IMR-90 (cell line): ENCODE results near the gene SEC24D. TPM values are rescaled to one million over a fixed set of nuclear protein-coding genes. Genes with fewer than 3 reads are reported as not detected.

Experiments used
- ATAC-seq: fragments of 200-7000 bp; cut with Tn5 transposase; 2 replicates; pipeline ENCODE4 v1.9.1; 2020; ENCODE audit warnings: low read depth, mild to moderate bottlenecking, moderate library complexity
- BruUV-seq: library from RNA; stranded (reverse); fragments of 400-500 nt; replicated peaks from 2 replicates; lab custom pipeline; 2021; lab: Mats Ljungman, UMichigan
- CTCF ChIA-PET: fragments of 300-600 bp; formaldehyde crosslinking; extraction: SDS; loops from one replicate; lab custom pipeline; 2021; ENCODE audit warnings: antibody characterized with exemption; lab: Yijun Ruan, JAX
- POLR2A ChIA-PET: fragments of 300-600 bp; sonication (Branson Sonifier 250); formaldehyde crosslinking; loops from one replicate; lab custom pipeline; 2022; ENCODE audit warnings: antibody characterized with exemption; ENCODE audit not compliant: unreplicated experiment; lab: Charles Lee
- DNase-seq: peaks from one replicate; pipeline ENCODE4 v3.0.0; 2013
- H2AFZ ChIP-seq: replicated peaks from 2 replicates; pipeline ENCODE3; 2013; ENCODE audit warnings: low read length, mild to moderate bottlenecking; ENCODE audit not compliant: poor library complexity
- H2AK5ac ChIP-seq: 2 replicates; pipeline ENCODE4 v1.6.1; 2013; ENCODE audit warnings: low read depth, low read length, inconsistent platforms
- H2AK9ac ChIP-seq: replicated peaks from 2 replicates; pipeline ENCODE3; 2013; ENCODE audit warnings: mild to moderate bottlenecking, low read depth, low read length, moderate library complexity; ENCODE audit not compliant: poor library complexity
- H2BK120ac ChIP-seq: 2 replicates; pipeline ENCODE4 v1.6.1; 2013; ENCODE audit warnings: low read depth, low read length, inconsistent platforms
- H2BK15ac ChIP-seq: 3 replicates; pipeline ENCODE4 v1.6.1; 2013; ENCODE audit warnings: low read depth, low read length, inconsistent platforms
- H2BK20ac ChIP-seq: 2 replicates; pipeline ENCODE4 v1.6.1; 2013; ENCODE audit warnings: low read depth, mild to moderate bottlenecking, inconsistent platforms, low read length, moderate library complexity
- H2BK5ac ChIP-seq: 2 replicates; pipeline ENCODE4 v1.6.1; 2013; ENCODE audit warnings: mild to moderate bottlenecking, low read depth, low read length, inconsistent platforms; ENCODE audit not compliant: poor library complexity, severe bottlenecking
- H3K14ac ChIP-seq: replicated peaks from 2 replicates; pipeline ENCODE4 v1.6.1; 2013; ENCODE audit warnings: low read depth, low read length, inconsistent platforms
- H3K18ac ChIP-seq: 2 replicates; pipeline ENCODE4 v1.6.1; 2013; ENCODE audit warnings: low read depth, low read length, control low read depth
- H3K23ac ChIP-seq: 2 replicates; pipeline ENCODE4 v1.6.1; 2013; ENCODE audit warnings: low read depth, low read length, inconsistent platforms
- H3K27ac ChIP-seq: 2 replicates; pipeline ENCODE4 v1.5.1; 2013; ENCODE audit warnings: mild to moderate bottlenecking, control low read depth, low read length; ENCODE audit not compliant: insufficient read depth
- H3K27me3 ChIP-seq: 2 replicates; pipeline ENCODE4 v1.6.1; 2013; ENCODE audit warnings: low read length; ENCODE audit not compliant: control insufficient read depth, insufficient read depth
- H3K36me3 ChIP-seq: 2 replicates; pipeline ENCODE4 v1.6.1; 2013; ENCODE audit warnings: low read length, mixed read lengths; ENCODE audit not compliant: control insufficient read depth, insufficient read depth
- H3K4ac ChIP-seq: 2 replicates; pipeline ENCODE4 v1.6.1; 2013; ENCODE audit warnings: low read depth, low read length, inconsistent platforms
- H3K4me1 ChIP-seq: 2 replicates; pipeline ENCODE4 v1.6.1; 2013; ENCODE audit warnings: low read length, mixed read lengths; ENCODE audit not compliant: control insufficient read depth, insufficient read depth
- H3K4me2 ChIP-seq: 2 replicates; pipeline ENCODE4 v1.6.1; 2013; ENCODE audit warnings: low read depth, mild to moderate bottlenecking, control low read depth, low read length, moderate library complexity
- H3K4me3 ChIP-seq: 2 replicates; pipeline ENCODE4 v1.5.1; 2013; ENCODE audit warnings: low read depth, mild to moderate bottlenecking, control low read depth, low read length, moderate library complexity; ENCODE audit not compliant: insufficient read depth
- H3K56ac ChIP-seq: 2 replicates; pipeline ENCODE4 v1.6.1; 2013; ENCODE audit warnings: low read length, inconsistent platforms; ENCODE audit not compliant: insufficient read depth; ENCODE audit errors: extremely low read depth
- H3K79me1 ChIP-seq, 2 experiments: 2 replicates each; pipeline ENCODE4 v1.6.1; 2013; ENCODE audit warnings: low read length in 2 of 2, inconsistent platforms in 1 of 2, low read depth in 1 of 2
- H3K9ac ChIP-seq: 2 replicates; pipeline ENCODE4 v1.6.1; 2013; ENCODE audit warnings: low read depth, low read length, control low read depth
- H3K9me1 ChIP-seq: 2 replicates; pipeline ENCODE4 v1.6.1; 2013; ENCODE audit warnings: low read length, inconsistent platforms; ENCODE audit not compliant: insufficient read depth
- H3K9me3 ChIP-seq: 2 replicates; pipeline ENCODE4 v1.6.1; 2013; ENCODE audit warnings: low read length; ENCODE audit not compliant: control insufficient read depth, insufficient read depth
- H4K20me1 ChIP-seq: 2 replicates; pipeline ENCODE4 v1.6.1; 2013; ENCODE audit warnings: low read length, inconsistent platforms; ENCODE audit not compliant: insufficient read depth
- H4K5ac ChIP-seq: 2 replicates; pipeline ENCODE4 v1.6.1; 2013; ENCODE audit warnings: mild to moderate bottlenecking, low read depth, low read length, control low read depth
- H4K8ac ChIP-seq, 2 experiments: 2 replicates each; pipeline ENCODE4 v1.6.1; 2013; ENCODE audit warnings: low read depth in 2 of 2, low read length in 2 of 2, control low read depth in 1 of 2, inconsistent platforms in 1 of 2
- H4K91ac ChIP-seq: 2 replicates; pipeline ENCODE4 v1.6.1; 2013; ENCODE audit warnings: low read depth, low read length, inconsistent platforms; ENCODE audit not compliant: insufficient read depth
- BHLHE40 ChIP-seq: fragments of 150-350 bp; IDR thresholded peaks from 2 replicates; pipeline ENCODE4 v1.6.1; 2016; ENCODE audit warnings: mild to moderate bottlenecking, low read depth, low read length
- CHD1 ChIP-seq: IDR thresholded peaks from 2 replicates; pipeline ENCODE4 v1.6.1; 2012; ENCODE audit warnings: low read depth, low read length, improper control_type of control experiment
- CTCF ChIP-seq: conservative IDR thresholded peaks from 2 replicates; pipeline ENCODE4 v1.5.1; 2012; ENCODE audit warnings: mild to moderate bottlenecking, low read depth, low read length, improper control_type of control experiment
- MXI1 ChIP-seq: IDR thresholded peaks from 2 replicates; pipeline ENCODE4 v1.6.1; 2012; ENCODE audit warnings: low read depth, mild to moderate bottlenecking, low read length, moderate library complexity, borderline replicate concordance
- NFE2L2 ChIP-seq: fragments of 150-350 bp; IDR thresholded peaks from 2 replicates; pipeline ENCODE4 v1.6.1; 2016; ENCODE audit warnings: low read depth, mild to moderate bottlenecking, low read length
- POLR2A ChIP-seq: IDR thresholded peaks from 2 replicates; pipeline ENCODE4 v1.6.1; 2012; ENCODE audit warnings: mild to moderate bottlenecking, low read depth, low read length
- RAD21 ChIP-seq: IDR thresholded peaks from 2 replicates; pipeline ENCODE4 v1.6.1; 2012; ENCODE audit warnings: low read length, improper control_type of control experiment
- RCOR1 ChIP-seq: IDR thresholded peaks from 2 replicates; pipeline ENCODE4 v1.6.1; 2012; ENCODE audit warnings: mild to moderate bottlenecking, low read length, improper control_type of control experiment; ENCODE audit not compliant: insufficient replicate concordance
- RFX5 ChIP-seq: IDR thresholded peaks from 2 replicates; pipeline ENCODE4 v1.8.0; 2012; ENCODE audit warnings: low read depth, mild to moderate bottlenecking, low read length, moderate library complexity
- WGBS, 2 experiments: methylation state at CpG; one replicate each; pipeline versions ENCODE4 v1.1.5 to v1.1.7; 2013; ENCODE audit warnings: missing lambda C conversion rate in 2 of 2; ENCODE audit not compliant: insufficient read length in 1 of 2; ENCODE audit errors: extremely low coverage in 2 of 2; 5-methylcytosine and 5-hydroxymethylcytosine counted together
- dilution Hi-C: fragments of 300-500 bp; cut with HindIII; formaldehyde crosslinking; loops from one replicate; pipeline ENCODE4 v1.14.3; 2018; ENCODE audit warnings: low sequenced_read_pairs; ENCODE audit not compliant: unreplicated experiment
- in situ Hi-C: fragments of 300-500 bp; cut with MboI; formaldehyde crosslinking; loops from 3 replicates; pipeline ENCODE4 v1.14.3; 2019; ENCODE audit warnings: low sequenced_read_pairs, inconsistent platforms, mixed read lengths
- intact Hi-C: fragments of 100-400 bp; cut with micrococcal nuclease; formaldehyde crosslinking; loops from 2 replicates; pipeline ENCODE4 v1.10.0; 2022
- polyA plus RNA-seq, 3 experiments: library from polyadenylated mRNA; depleted of rRNA; stranded (reverse); fragments of >200 nt; gene quantifications; 2 replicates each; pipeline ENCODE4 v1.2.3, GENCODE V29; 2012; ENCODE audit warnings: low replicate concordance in 1 of 3
- total RNA-seq: library from RNA; depleted of rRNA; stranded (reverse); fragments of >200 nt; gene quantifications from 2 replicates; pipeline ENCODE4 v1.2.3, GENCODE V29; 2012

Gene SEC24D
- total and polyA plus RNA-seq, 2 of the 4 experiments (the other 2 are of a cell fraction), result 93.2 to 111 TPM

- Histone ChIP-seq H3K23ac (no peak overlapping the region), H3K9ac (no peak overlapping the region), H2BK15ac (no peak overlapping the region), H3K36me3 (no peaks in the 10 kb centered on the region), H3K56ac (no peak overlapping the region), H3K79me1 (no peaks in the 10 kb centered on the region), H3K9me3 (no peaks in the 10 kb centered on the region), H4K5ac (no peak overlapping the region), H4K20me1 (no peaks in the 10 kb centered on the region), H2BK5ac (no peak overlapping the region), H3K4ac (no peak overlapping the region), H3K9me1 (peaks cover 2% of the 10 kb centered on the region; the same call in 1 of the 2 replicates), H4K91ac (no peak overlapping the region), H3K4me3 (no peak overlapping the region), H3K18ac (no peak overlapping the region), H2AFZ (no peak overlapping the region), H2AK9ac (no peak overlapping the region), H3K4me1 (no peaks in the 10 kb centered on the region), H2AK5ac (no peak overlapping the region), H3K27ac (no peak overlapping the region), H3K27me3 (no peaks in the 10 kb centered on the region), H4K8ac (no peak overlapping the region), H2BK20ac (no peak overlapping the region), H2BK120ac (no peak overlapping the region), H3K14ac (no peak overlapping the region), H3K4me2 (no peak overlapping the region)
- CTCF ChIA-PET, result no interaction called here
- dilution Hi-C loops (no loop called here), intact Hi-C loops (no loop called here), in situ Hi-C loops (no loop called here)
- no CpG with 5 or more reads among the region's 2 CpGs for WGBS, 2 experiments
- TF ChIP-seq CHD1, result no peak
- TF ChIP-seq NFE2L2, result no peak
- no peak for TF ChIP-seq RCOR1
- TF ChIP-seq RFX5, result no peak
- TF ChIP-seq BHLHE40, result no peak
- TF ChIP-seq CTCF, result no peak
- TF ChIP-seq RAD21, result no peak
- no peak for TF ChIP-seq POLR2A
- no peak for TF ChIP-seq MXI1
- POLR2A ChIA-PET, result no interaction called here
- no TSS peak for BruUV-seq
- ATAC-seq (no peak), DNase-seq (no peak)
These were observed 22.9 kb upstream of the SEC24D start for GRCh38 chr4:118858779-118859178.
